IPS-18c (cell line): Measurements from ENCODE around the gene SIK1.
"Not testable (repeated sequence)": the region's sequence is repeated elsewhere in the genome, so short reads cannot be mapped to it uniquely, and the experiment has no call there.

ENCODE experiments used
- H3K4me3 ChIP-seq: 2 replicates; pipeline ENCODE4 v1.7.0; 2013; ENCODE audit warnings: low read depth, mild to moderate bottlenecking, low read length, moderate library complexity; ENCODE audit not compliant: insufficient read depth
- H3K9me3 ChIP-seq: one replicate; pipeline ENCODE4 v1.6.1; 2013; ENCODE audit warnings: mild to moderate bottlenecking, low read length, moderate library complexity; ENCODE audit not compliant: control insufficient read depth, insufficient read depth

Gene SIK1

GRCh38 chr21:43426404-43427241, at the start of gene SIK1:
Gene SIK1, minus strand, starts transcription at chr21:43427131. Its CDS starts 953 bp downstream, at chr21:43426178.
- not testable (repeated sequence) for H3K4me3 ChIP-seq, H3K9me3 ChIP-seq

- H3K4me3 ChIP-seq, H3K9me3 ChIP-seq: not testable (repeated sequence)
Measured at GRCh38 chr21:43471597-43472242, 44.8 kb upstream of the SIK1 start.

GRCh38 chr21:43469719-43470458, 43.0 kb upstream of the SIK1 start:
- not testable (repeated sequence) for H3K4me3 ChIP-seq, H3K9me3 ChIP-seq

- Histone ChIP-seq H3K9me3 (no peaks in the 10 kb centered on the region), H3K4me3 (no peak overlapping the region)
Measured at GRCh38 chr21:43467785-43468184, 40.9 kb upstream of the SIK1 start.

- H3K4me3 ChIP-seq, H3K9me3 ChIP-seq: not testable (repeated sequence)
Measured at GRCh38 chr21:43465159-43465558, 38.2 kb upstream of the SIK1 start.

- H3K4me3 ChIP-seq, H3K9me3 ChIP-seq: not testable (repeated sequence)
Measured at GRCh38 chr21:43463498-43464261, 36.7 kb upstream of the SIK1 start.

GRCh38 chr21:43462932-43463331, 36.0 kb upstream of the SIK1 start:
- not testable (repeated sequence) for H3K4me3 ChIP-seq, H3K9me3 ChIP-seq

GRCh38 chr21:43460475-43460874, 33.5 kb upstream of the SIK1 start:
- H3K9me3 ChIP-seq, H3K4me3 ChIP-seq: not testable (repeated sequence)

- H3K4me3 ChIP-seq, H3K9me3 ChIP-seq: not testable (repeated sequence)
Measured at GRCh38 chr21:43458995-43459394, 32.1 kb upstream of the SIK1 start.

- H3K4me3 ChIP-seq, H3K9me3 ChIP-seq: not testable (repeated sequence)
Measured at GRCh38 chr21:43456616-43457314, 29.8 kb upstream of the SIK1 start.

- not testable (repeated sequence) for H3K9me3 ChIP-seq, H3K4me3 ChIP-seq
Measured at GRCh38 chr21:43455717-43456116, 28.8 kb upstream of the SIK1 start.

- H3K9me3 ChIP-seq, H3K4me3 ChIP-seq: not testable (repeated sequence)
Measured at GRCh38 chr21:43454176-43454575, 27.2 kb upstream of the SIK1 start.

GRCh38 chr21:43451850-43452249, 24.9 kb upstream of the SIK1 start:
- not testable (repeated sequence) for H3K9me3 ChIP-seq, H3K4me3 ChIP-seq

GRCh38 chr21:43450287-43450686, 23.4 kb upstream of the SIK1 start:
- not testable (repeated sequence) for H3K4me3 ChIP-seq, H3K9me3 ChIP-seq

GRCh38 chr21:43447353-43447977, 20.5 kb upstream of the SIK1 start:
- H3K4me3 ChIP-seq, H3K9me3 ChIP-seq: not testable (repeated sequence)

- H3K9me3 ChIP-seq: not testable (repeated sequence)
Measured at GRCh38 chr21:43446277-43446932, 19.5 kb upstream of the SIK1 start.

More at GRCh38 chr21:43446277-43446932, 19.5 kb upstream of the SIK1 start:
- not testable (repeated sequence) for H3K4me3 ChIP-seq
